Esophagus squamous epithelium (tissue), 4 donors: ENCODE results near the gene TEP1.

ENCODE experiments used
- CTCF ChIP-seq, 6 experiments: fragments of 450-650 bp in 4 of 6; fragments of 200-600 bp in 2 of 6; sonication (generic) in 2 of 6; IDR thresholded peaks; one replicate each; pipeline ENCODE4 v1.5.1; 2016 to 2019; ENCODE audit warnings: antibody characterized with exemption in 6 of 6, mild to moderate bottlenecking in 4 of 6, moderate library complexity in 4 of 6
- POLR2A ChIP-seq, 4 donors: fragments of 450-650 bp; IDR thresholded peaks; one replicate each; pipeline ENCODE4 v1.6.1; 2017; ENCODE audit warnings: antibody characterized with exemption in 4 of 4, mild to moderate bottlenecking in 4 of 4, moderate library complexity in 3 of 4

GRCh38 chr14:20388159-20388558 is 25.1 kb downstream of the TEP1 start:
- TF ChIP-seq CTCF (IDR thresholded peaks at IDR 0.05): no peak
- no peak for TF ChIP-seq POLR2A (IDR thresholded peaks at IDR 0.05)
